ENCODE data around the gene LRRC55. TPM values are rescaled to one million over a fixed set of nuclear protein-coding genes. Genes with fewer than 3 reads are reported as not detected.

Gene LRRC55
- total RNA-seq, 4 donors from 2014 or later = 0.09 to 0.32 TPM; not detected in 2

GRCh38 chr11:57239348-57239747 is 57.6 kb downstream of the LRRC55 start:
- WGBS, 2 donors = 62 to 65% methylated on average over 1 of the region's 1 CpG
- intact Hi-C loops (cut with DNase I) = no loop called here
- TF ChIP-seq POLR2A (IDR thresholded peaks at IDR 0.05) (no peak), CTCF (IDR thresholded peaks at IDR 0.05) (no peak)
- Histone ChIP-seq H3K4me3 (no peak overlapping the region), H3K36me3 (no peaks in the 10 kb centered on the region), H3K27ac (no peak overlapping the region), H3K27me3 (peaks cover 0 to 34% (median 0%) of the 10 kb centered on the region in 4 donors), H3K4me1 (peaks cover 0 to 9% (median 0%) of the 10 kb centered on the region in 3 donors), H3K9me3 (no peaks in the 10 kb centered on the region)
- no peak for DNase-seq

GRCh38 chr11:57240007-57240406 is 58.3 kb downstream of the LRRC55 start:
- 79 to 85% methylated on average over 2 of the region's 2 CpGs for WGBS, 2 donors
- H3K4me1 ChIP-seq = peaks cover 0 to 9% (median 0%) of the 10 kb centered on the region in 3 donors
- H3K4me3 ChIP-seq = no peak overlapping the region
- H3K9me3 ChIP-seq = no peaks in the 10 kb centered on the region
- H3K27ac ChIP-seq = no peak overlapping the region
- no peak for DNase-seq
- H3K36me3 ChIP-seq = no peaks in the 10 kb centered on the region
- no peak for TF ChIP-seq POLR2A (IDR thresholded peaks at IDR 0.05)
- no peak for TF ChIP-seq CTCF (IDR thresholded peaks at IDR 0.05)
- peaks cover 0 to 27% (median 0%) of the 10 kb centered on the region in 4 donors for H3K27me3 ChIP-seq
- intact Hi-C loops (cut with DNase I) = no loop called here

DNA sequence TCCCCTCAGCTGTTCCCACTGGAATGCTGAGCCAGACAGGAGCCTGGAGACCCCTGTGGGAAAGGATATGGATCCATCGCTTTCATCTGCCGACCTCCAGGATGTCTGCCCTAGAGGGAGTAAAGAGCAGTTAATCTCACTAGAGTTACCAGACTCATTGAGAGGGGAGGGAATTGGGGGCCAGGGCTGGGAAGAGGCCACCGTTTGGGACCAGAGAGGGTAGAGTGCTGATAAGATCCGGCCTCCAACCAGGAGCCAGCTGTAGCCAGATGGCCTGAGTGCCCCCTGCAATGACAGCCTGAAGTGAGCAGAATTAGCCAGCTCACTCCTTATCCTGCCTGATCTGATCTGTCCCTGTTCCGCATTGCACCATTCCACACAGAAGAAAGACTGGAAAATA is 59.0 kb downstream of the LRRC55 start:
- peaks cover 0 to 9% (median 0%) of the 10 kb centered on the region in 3 donors for H3K4me1 ChIP-seq
- no peak overlapping the region for H3K4me3 ChIP-seq
- H3K9me3 ChIP-seq = no peaks in the 10 kb centered on the region
- intact Hi-C loops (cut with DNase I) = no loop called here
- no peak for DNase-seq
- TF ChIP-seq CTCF (IDR thresholded peaks at IDR 0.05) (no peak), POLR2A (IDR thresholded peaks at IDR 0.05) (no peak)
- no peaks in the 10 kb centered on the region for H3K36me3 ChIP-seq
- 58 to 64% methylated on average over 4 to 5 of the region's 5 CpGs for WGBS, 2 donors
- peaks cover 0 to 20% (median 0%) of the 10 kb centered on the region in 4 donors for H3K27me3 ChIP-seq
- H3K27ac ChIP-seq = no peak overlapping the region

Other genes with a start within 250 kb of the LRRC55 start
- not detected for gene OR5AK2, start 193.0 kb upstream of the LRRC55 start, total RNA-seq
- 1 to 10 TPM in 1 of 4 donors, under 1 TPM in 3; 0.26 to 1.7 (median 0.34) TPM for gene APLNR, start 55.3 kb downstream of the LRRC55 start, total RNA-seq
- gene TNKS1BP1, start 143.0 kb downstream of the LRRC55 start, total RNA-seq = 100 to 1,000 TPM in 3 of 4 donors, 10 to 100 TPM in 1; 94.6 to 212 (median 124) TPM
- 10 to 100 TPM; 49.0 to 98.8 (median 81.3) TPM for gene SSRP1, start 153.9 kb downstream of the LRRC55 start, total RNA-seq
- gene P2RX3, start 156.4 kb downstream of the LRRC55 start, total RNA-seq = not detected
- gene PRG3, start 199.2 kb downstream of the LRRC55 start, total RNA-seq = not detected
- gene PRG2, start 208.7 kb downstream of the LRRC55 start, total RNA-seq = not detected
- gene SLC43A3, start 245.2 kb downstream of the LRRC55 start, total RNA-seq = 10 to 100 TPM; 54.1 to 90.9 (median 75.6) TPM

All from esophagus squamous epithelium (tissue), 5 donors.